Measurements from ENCODE around the gene SLC25A41. TPM values are rescaled to one million over a fixed set of nuclear protein-coding genes. Genes with fewer than 3 reads are reported as not detected.
"Not testable (repeated sequence)": the region's sequence is repeated elsewhere in the genome, so short reads cannot be mapped to it uniquely, and the experiment has no call there.

SLC25A41 gene
- total RNA-seq, 4 donors from 2014 or later: not detected

DNA sequence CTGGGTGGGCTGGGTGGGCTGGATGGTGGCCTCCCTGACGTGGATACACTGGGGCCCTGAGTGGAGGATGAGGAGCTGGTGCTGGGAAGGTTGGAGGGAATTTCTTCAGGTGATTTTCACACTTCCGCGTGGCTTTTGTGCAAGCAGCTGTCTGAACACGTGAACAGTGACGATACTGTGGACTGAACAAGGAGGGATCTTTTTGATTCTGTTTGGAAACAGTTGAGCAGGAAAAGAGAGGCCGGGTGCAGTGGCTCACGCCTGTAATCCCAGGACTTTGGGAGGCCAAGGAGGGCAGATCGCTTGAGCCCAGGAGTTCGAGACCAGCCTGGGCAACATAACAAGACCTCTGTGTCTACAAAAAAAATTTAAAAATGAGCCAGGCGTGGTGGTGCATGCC, 31.5 kb downstream of the SLC25A41 start:
- WGBS: 79% methylated on average over 10 of the region's 10 CpGs
- Histone ChIP-seq H3K27me3 (no peaks in the 10 kb centered on the region), H3K9me3 (no peaks in the 10 kb centered on the region), H3K36me3 (no peaks in the 10 kb centered on the region), H3K4me3 (no peak overlapping the region), H3K27ac (no peak overlapping the region), H3K4me1 (no peaks in the 10 kb centered on the region)
- no peak for TF ChIP-seq POLR2A (IDR thresholded peaks at IDR 0.05)
- no peak for TF ChIP-seq CTCF (IDR thresholded peaks at IDR 0.05)
- TF ChIP-seq POLR2AphosphoS5 (IDR thresholded peaks at IDR 0.05): no peak
- no peak for TF ChIP-seq EP300 (IDR thresholded peaks at IDR 0.05)
- DNase-seq (ENCODE audit: low spot score in 2 of 2): no peak

DNA sequence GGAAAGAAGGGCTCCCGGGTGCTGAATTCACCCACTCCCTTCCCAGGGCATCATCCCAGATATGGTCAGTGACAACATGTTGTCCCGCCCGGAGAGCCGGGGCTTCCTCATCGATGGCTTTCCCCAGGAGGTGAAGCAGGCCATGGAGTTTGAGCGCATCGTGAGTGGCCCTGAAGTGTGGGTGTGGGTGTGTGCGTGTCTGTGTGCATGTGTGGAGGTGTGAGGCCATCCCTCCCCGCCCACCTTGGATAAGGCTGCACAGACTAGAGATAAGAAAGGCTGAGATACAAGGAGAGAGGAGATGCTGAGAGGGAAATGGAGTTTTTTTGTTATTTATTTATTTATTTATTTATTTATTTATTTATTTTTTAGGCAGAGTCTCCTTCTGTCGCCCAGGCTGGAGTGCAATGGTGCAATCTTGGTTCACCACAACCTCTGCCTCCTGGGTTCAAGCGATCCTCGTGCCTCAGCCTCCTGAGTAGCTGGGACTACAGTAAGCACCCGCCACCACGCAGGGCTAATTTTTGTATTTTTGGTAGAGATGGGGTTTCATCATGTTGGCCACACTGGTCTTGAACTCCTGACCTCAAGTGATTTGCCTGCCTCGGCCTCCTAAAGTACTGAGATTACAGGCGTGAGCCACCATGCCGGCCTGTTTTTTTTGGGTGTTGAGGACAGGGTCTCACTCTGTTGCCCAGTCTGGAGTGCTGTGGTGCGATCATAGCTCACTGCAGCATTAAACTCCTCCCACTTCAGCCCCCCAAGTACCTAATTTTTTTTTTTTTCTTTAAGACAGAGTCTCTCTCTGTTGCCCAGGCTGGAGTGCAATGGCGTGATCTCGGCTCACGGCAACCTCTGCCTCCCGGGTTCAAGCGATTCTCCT, 33.3 kb downstream of the SLC25A41 start:
- not testable (repeated sequence) for H3K4me3 ChIP-seq; DNase-seq (ENCODE audit: low spot score in 2 of 2); H3K27ac ChIP-seq; H3K4me1 ChIP-seq; H3K27me3 ChIP-seq; H3K9me3 ChIP-seq; H3K36me3 ChIP-seq
- 90% methylated on average over 21 of the region's 23 CpGs for WGBS

DNA sequence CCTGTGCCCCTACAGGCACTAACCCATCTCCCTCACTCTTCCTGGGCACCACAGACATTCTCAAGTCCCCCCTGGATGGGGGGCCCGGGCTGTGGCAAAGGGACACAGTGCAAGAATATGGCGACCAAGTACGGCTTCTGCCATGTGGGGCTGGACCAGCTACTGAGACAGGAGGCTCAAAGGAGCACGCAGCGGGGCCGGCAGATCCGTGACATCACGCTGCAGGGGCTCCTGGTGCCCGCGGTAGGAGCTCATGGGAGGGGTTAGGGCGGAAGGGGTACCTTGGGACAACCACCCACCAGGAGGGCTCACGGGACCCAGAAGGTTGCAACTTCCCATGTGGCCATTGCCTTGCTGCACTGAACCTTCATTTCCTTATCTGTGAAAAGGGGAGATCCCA, 37.3 kb downstream of the SLC25A41 start:
- Histone ChIP-seq H3K27me3 (no peaks in the 10 kb centered on the region), H3K4me1 (peaks cover 18% of the 10 kb centered on the region), H3K9me3 (no peaks in the 10 kb centered on the region), H3K27ac (no peak overlapping the region), H3K4me3 (no peak overlapping the region), H3K36me3 (no peaks in the 10 kb centered on the region)
- TF ChIP-seq EP300 (IDR thresholded peaks at IDR 0.05) (no peak), POLR2A (IDR thresholded peaks at IDR 0.05) (no peak), CTCF (IDR thresholded peaks at IDR 0.05) (no peak), POLR2AphosphoS5 (IDR thresholded peaks at IDR 0.05) (no peak)
- 100% methylated on average over 2 of the region's 12 CpGs for WGBS
- no peak for DNase-seq (ENCODE audit: low spot score in 2 of 2)

GRCh38 chr19:6394831-6395230, 38.7 kb downstream of the SLC25A41 start:
- TF ChIP-seq CTCF (IDR thresholded peaks at IDR 0.05) (no peak), POLR2AphosphoS5 (IDR thresholded peaks at IDR 0.05) (no peak), POLR2A (IDR thresholded peaks at IDR 0.05) (no peak), EP300 (IDR thresholded peaks at IDR 0.05) (no peak)
- Histone ChIP-seq H3K27me3 (no peaks in the 10 kb centered on the region), H3K27ac (no peak overlapping the region), H3K9me3 (no peaks in the 10 kb centered on the region), H3K4me3 (no peak overlapping the region), H3K4me1 (peaks cover 18% of the 10 kb centered on the region), H3K36me3 (peaks cover 4% of the 10 kb centered on the region)
- 92% methylated on average over 3 of the region's 3 CpGs for WGBS
- DNase-seq (ENCODE audit: low spot score in 2 of 2): no peak

DNA sequence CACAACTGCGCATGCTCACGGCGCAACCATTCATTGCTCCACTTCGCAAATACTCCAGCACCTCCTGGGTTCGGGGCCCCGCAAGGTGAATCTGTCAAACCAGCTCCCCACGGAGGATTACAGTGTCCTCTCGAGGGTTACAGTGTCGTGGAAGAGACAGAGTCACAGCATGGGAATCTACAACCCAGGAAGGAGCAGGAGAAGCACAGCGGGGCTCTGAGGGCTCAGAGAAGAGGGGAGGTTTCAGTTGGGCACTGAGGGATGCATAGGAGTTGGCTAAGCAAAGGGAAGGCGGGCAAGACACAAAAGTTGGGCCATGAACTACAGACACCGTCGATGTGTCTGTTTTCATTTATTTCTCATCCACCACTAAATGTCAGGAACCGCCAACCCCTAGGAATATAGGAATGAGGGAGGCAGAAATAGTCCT, 39.6 kb downstream of the SLC25A41 start:
- 41% methylated on average over 10 of the region's 14 CpGs for WGBS
- peaks cover 18% of the 10 kb centered on the region for H3K4me1 ChIP-seq
- TF ChIP-seq POLR2A (IDR thresholded peaks at IDR 0.05): no peak
- no peak for TF ChIP-seq EP300 (IDR thresholded peaks at IDR 0.05)
- TF ChIP-seq POLR2AphosphoS5 (IDR thresholded peaks at IDR 0.05): no peak
- TF ChIP-seq CTCF (IDR thresholded peaks at IDR 0.05): no peak
- DNase-seq (ENCODE audit: low spot score in 2 of 2): no peak
- peaks cover 13% of the 10 kb centered on the region for H3K36me3 ChIP-seq
- no peaks in the 10 kb centered on the region for H3K27me3 ChIP-seq
- peak overlapping the region; percentile 82 for H3K4me3 ChIP-seq
- peak overlapping the region; percentile 91 for H3K27ac ChIP-seq
- no peaks in the 10 kb centered on the region for H3K9me3 ChIP-seq

All from suprapubic skin (tissue), 4 donors.